ENCODE data around the gene GAS7. TPM values are rescaled to one million over a fixed set of nuclear protein-coding genes. Genes with fewer than 3 reads are reported as not detected.

GAS7 gene
- total RNA-seq, 1 experiment from 2014 or later: 6.0 TPM

DNA sequence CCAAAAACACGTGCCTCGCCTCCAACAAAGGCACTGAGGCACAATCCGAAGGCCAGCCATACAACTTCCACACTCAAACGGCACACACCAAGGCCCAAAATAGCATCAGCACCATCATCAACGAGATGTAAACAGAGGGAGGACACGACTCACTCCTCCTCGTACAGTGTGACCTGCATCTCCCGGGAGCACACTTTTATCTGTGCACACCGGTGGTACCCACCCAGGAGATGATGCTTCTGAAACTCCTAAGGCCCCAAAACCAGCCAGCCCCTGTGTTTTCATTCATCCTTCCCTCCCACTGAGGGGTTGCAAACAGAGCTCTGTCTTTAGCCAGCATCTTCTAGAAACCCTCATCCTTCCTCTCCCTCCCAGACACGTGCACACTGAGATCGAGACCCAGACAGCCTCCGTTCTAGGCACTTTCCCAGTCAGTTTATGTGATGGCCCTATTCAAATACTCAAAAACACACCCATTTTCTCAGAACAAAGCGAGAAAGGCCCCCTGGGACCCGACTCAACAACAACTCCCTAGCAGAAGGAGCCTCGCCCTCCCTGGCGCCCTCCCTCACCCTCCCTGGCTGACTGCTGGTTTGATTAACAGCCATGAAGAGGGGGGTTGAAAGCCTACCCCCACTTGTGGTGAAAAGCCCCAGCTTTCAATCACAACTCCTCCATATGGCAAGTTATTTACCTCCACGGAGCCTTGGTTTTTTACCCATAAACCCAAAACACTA, 76.3 kb downstream of the GAS7 start:
- Histone ChIP-seq H4K91ac (ENCODE audit: insufficient read length, low read depth, low read length) (no peak overlapping the region), H3K14ac (ENCODE audit: insufficient read depth, low read length) (no peak overlapping the region; the same call in 1 of the 2 replicates), H4K20me1 (ENCODE audit: control insufficient read depth, insufficient read depth, insufficient read length) (peaks cover 2% of the 10 kb centered on the region), H3K4me2 (ENCODE audit: insufficient read depth, insufficient read length, low read length) (no peak overlapping the region), H3K18ac (ENCODE audit: insufficient read length, low read depth, low read length) (no peak overlapping the region), H3K4ac (ENCODE audit: low read depth, low read length) (no peak overlapping the region), H3K23ac (ENCODE audit: insufficient read length, low read depth, low read length) (no peak overlapping the region), H2BK120ac (ENCODE audit: low read depth, low read length, poor library complexity, severe bottlenecking) (no peak overlapping the region), H2BK15ac (ENCODE audit: low read depth, low read length) (no peak overlapping the region), H3K27ac (ENCODE audit: insufficient read length, low read depth, low read length) (no peak overlapping the region), H2BK12ac (ENCODE audit: insufficient read length, low read depth, low read length) (no peak overlapping the region), H4K8ac (replicated peaks; ENCODE audit: insufficient read length, low read depth, low read length) (no peak overlapping the region), H3K79me1 (ENCODE audit: insufficient read depth, low read depth, low read length, poor library complexity, severe bottlenecking) (no peaks in the 10 kb centered on the region), H2BK5ac (ENCODE audit: insufficient read length, low read length) (no peak overlapping the region), H2BK20ac (ENCODE audit: low read depth, low read length, poor library complexity, severe bottlenecking) (no peak overlapping the region), H3K27me3 (ENCODE audit: insufficient read depth, low read length) (no peaks in the 10 kb centered on the region), H3K56ac (ENCODE audit: insufficient read length, low read depth, low read length) (no peak overlapping the region), H3K79me2 (ENCODE audit: insufficient read depth, low read length) (no peaks in the 10 kb centered on the region), H2AFZ (ENCODE audit: low read length) (no peak overlapping the region), H3K4me1 (ENCODE audit: insufficient read depth, low read length) (peaks cover 14% of the 10 kb centered on the region; the same call in 1 of the 2 replicates), H3K9me3 (ENCODE audit: control insufficient read depth, low read depth, low read length) (no peaks in the 10 kb centered on the region), H4K5ac (ENCODE audit: insufficient read length, low read depth, low read length) (no peak overlapping the region), H3K23me2 (ENCODE audit: insufficient read length, low read depth, low read length, poor library complexity, severe bottlenecking) (no peaks in the 10 kb centered on the region), H3T11ph (ENCODE audit: low read length) (no peak overlapping the region), H2AK5ac (ENCODE audit: insufficient read length, low read length) (no peak overlapping the region), H3K9ac (ENCODE audit: extremely low read depth, insufficient read length, low read length) (no peak overlapping the region)
- Mint-ChIP-seq H3K27me3 (ENCODE audit: low read depth) (no peaks in the 10 kb centered on the region; the same call in 1 of the 2 replicates), H3K4me1 (peaks cover 54 to 59% of the 10 kb centered on the region in 2 experiments), H3K9me3 (no peaks in the 10 kb centered on the region), H3K27ac (peak overlapping the region in 2 of 3 experiments; percentile 7 to 41; a peak in 1 of 7 replicates), H3K4me3 (no peak overlapping the region), H3K36me3 (ENCODE audit: insufficient read depth in 1 of 3, low read depth in 3 of 3) (no peaks in the 10 kb centered on the region)
- TF ChIP-seq, protein P1, sequence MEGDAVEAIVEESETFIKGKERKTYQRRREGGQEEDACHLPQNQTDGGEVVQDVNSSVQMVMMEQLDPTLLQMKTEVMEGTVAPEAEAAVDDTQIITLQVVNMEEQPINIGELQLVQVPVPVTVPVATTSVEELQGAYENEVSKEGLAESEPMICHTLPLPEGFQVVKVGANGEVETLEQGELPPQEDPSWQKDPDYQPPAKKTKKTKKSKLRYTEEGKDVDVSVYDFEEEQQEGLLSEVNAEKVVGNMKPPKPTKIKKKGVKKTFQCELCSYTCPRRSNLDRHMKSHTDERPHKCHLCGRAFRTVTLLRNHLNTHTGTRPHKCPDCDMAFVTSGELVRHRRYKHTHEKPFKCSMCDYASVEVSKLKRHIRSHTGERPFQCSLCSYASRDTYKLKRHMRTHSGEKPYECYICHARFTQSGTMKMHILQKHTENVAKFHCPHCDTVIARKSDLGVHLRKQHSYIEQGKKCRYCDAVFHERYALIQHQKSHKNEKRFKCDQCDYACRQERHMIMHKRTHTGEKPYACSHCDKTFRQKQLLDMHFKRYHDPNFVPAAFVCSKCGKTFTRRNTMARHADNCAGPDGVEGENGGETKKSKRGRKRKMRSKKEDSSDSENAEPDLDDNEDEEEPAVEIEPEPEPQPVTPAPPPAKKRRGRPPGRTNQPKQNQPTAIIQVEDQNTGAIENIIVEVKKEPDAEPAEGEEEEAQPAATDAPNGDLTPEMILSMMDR (conservative IDR thresholded peaks at IDR 0.05): no peak
- no CpG with 5 or more reads among the region's 17 CpGs for WGBS (ENCODE audit: extremely low coverage, insufficient read length, low lambda C conversion rate)
- no peak for DNase-seq
